K562 (cell line): Measurements from ENCODE around the gene TAF3. TPM values are rescaled to one million over a fixed set of nuclear protein-coding genes. Genes with fewer than 3 reads are reported as not detected.

Experiments used
- ATF7 ChIP-seq: fragments of 450-650 bp; IDR thresholded peaks from 2 replicates; pipeline ENCODE4 v1.7.1; 2014; ENCODE audit warnings: mild to moderate bottlenecking, moderate library complexity
- CHD7 ChIP-seq: fragments of 200-600 bp; sonication (generic); IDR thresholded peaks from one replicate; pipeline ENCODE4 v1.6.1; 2012; ENCODE audit warnings: mild to moderate bottlenecking, low read depth, low read length, inconsistent platforms
- HDAC2 ChIP-seq: fragments of 450-650 bp; IDR thresholded peaks from 2 replicates; pipeline ENCODE4 v1.6.1; 2016; ENCODE audit warnings: mild to moderate bottlenecking
- MECOM ChIP-seq: fragments of 250-450 bp; sonication (Bioruptor Pico); IDR thresholded peaks from 2 replicates; pipeline ENCODE4 v1.8.0; 2022; ENCODE audit warnings: inconsistent platforms
- ZFP36 ChIP-seq: fragments of 150-350 bp; IDR thresholded peaks from 2 replicates; pipeline ENCODE4 v1.6.1; 2018; ENCODE audit warnings: low read length, low read depth; ENCODE audit not compliant: partially characterized antibody
- ZNF184 ChIP-seq: sonication (generic); formaldehyde crosslinking; IDR thresholded peaks from 2 replicates; pipeline ENCODE4 v1.5.0; 2020; ENCODE audit warnings: missing genetic modification reagents
- polyA plus RNA-seq, 8 experiments: library from polyadenylated mRNA; depleted of rRNA in 4 of 8; stranded (reverse) in 5 of 8; unstranded in 3 of 8; fragments of >200 nt; fragmentation: Nextera tagmentation in 2 of 8; fragmentation: Illumina TruSeq in 1 of 8; extraction: Ambion mirVana in 2 of 8; extraction: Trizol in 1 of 8; gene quantifications; 2 replicates each; pipeline versions ENCODE4 v1.2.1 to v1.2.3, GENCODE V29; 2011 to 2014; ENCODE audit warnings: inconsistent platforms in 1 of 8, missing spikeins in 1 of 8
- total RNA-seq, 7 experiments: library from RNA; depleted of rRNA in 6 of 7; stranded (reverse); fragments of >200 nt in 6 of 7; fragmentation: Illumina TruSeq in 2 of 7; extraction: Trizol in 2 of 7; gene quantifications; 2 replicates each; pipeline versions ENCODE4 v1.2.1 to v1.2.3, GENCODE V29; 2011 to 2021; ENCODE audit warnings: low replicate concordance in 1 of 7
- TF ChIP-seq, protein P1 (sequence below): fragments of 250-450 bp; sonication (Bioruptor Pico); IDR thresholded peaks from 2 replicates; pipeline ENCODE4 v1.8.0; 2022; ENCODE audit warnings: moderate library complexity, mild to moderate bottlenecking, inconsistent platforms

The TAF3 gene
- total and polyA plus RNA-seq, 9 of the 15 experiments (the other 6 are each of a cell fraction or from before 2014, with no cell fraction given): 1.5 to 9.9 (median 4.1) TPM

- TF ChIP-seq MECOM (CRISPR knock-in tag): no peak
- no peak for TF ChIP-seq ZFP36
- TF ChIP-seq ATF7: peak; percentile 42; the same call in 1 of the 2 replicates
- no peak for TF ChIP-seq CHD7
- TF ChIP-seq HDAC2: no peak
- TF ChIP-seq, protein P1, sequence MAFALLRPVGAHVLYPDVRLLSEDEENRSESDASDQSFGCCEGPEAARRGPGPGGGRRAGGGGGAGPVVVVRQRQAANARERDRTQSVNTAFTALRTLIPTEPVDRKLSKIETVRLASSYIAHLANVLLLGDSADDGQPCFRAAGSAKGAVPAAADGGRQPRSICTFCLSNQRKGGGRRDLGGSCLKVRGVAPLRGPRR (CRISPR knock-in tag): no peak
- no peak for TF ChIP-seq ZNF184 (CRISPR knock-in tag)
These were observed 115.0 kb downstream of the TAF3 start (continued) for GRCh38 chr10:7933262-7933661.
